Measurements from ENCODE around the gene TMEM258. TPM values are rescaled to one million over a fixed set of nuclear protein-coding genes. Genes with fewer than 3 reads are reported as not detected.

TMEM258 gene
- total and polyA plus RNA-seq, 10 of the 15 experiments (the other 5 are each of a cell fraction or from before 2014, with no cell fraction given), result 160 to 840 (median 326) TPM

DNA sequence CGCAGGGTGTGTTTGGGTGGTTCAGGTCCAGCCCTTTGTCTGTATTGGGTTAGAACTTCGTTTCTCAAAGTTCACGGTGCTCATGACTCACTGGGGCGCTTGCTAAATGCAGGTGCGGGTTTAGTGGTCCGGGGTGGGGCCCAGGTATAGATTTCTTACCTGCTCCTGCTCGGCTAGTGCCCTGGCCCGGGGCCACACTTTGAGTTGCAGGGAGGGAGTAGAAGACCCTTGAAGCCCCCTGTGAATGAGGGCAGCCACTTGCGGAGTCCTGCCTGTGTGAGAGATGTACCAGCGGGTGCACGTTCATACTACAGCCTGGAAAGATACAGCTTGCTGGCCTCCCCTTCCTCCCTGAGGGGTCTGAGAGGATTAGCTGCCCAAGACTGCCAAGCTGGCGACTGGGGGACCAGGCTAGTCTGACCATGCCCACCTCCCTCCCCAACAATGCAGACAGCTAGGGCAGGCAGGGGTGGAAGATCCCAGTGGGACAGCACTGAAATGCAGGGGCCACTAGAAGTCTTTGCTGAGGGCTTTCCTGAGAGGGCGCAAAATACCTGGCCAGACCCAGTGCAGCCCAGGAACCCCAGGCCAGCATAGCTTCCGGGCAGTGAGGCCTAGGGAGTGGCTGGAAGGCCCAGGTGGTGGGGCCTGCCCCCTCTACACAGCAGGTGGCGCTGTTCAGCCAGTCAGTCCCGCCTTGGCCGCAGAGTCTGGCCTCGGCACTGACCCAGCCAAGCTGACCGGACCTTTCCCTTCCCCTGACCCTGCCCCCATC is 45.0 kb downstream of the TMEM258 start (continued):
- TF ChIP-seq FOXK2 (IDR thresholded peaks at IDR 0.05) (no peak), SMC3 (IDR thresholded peaks at IDR 0.05; ENCODE audit: borderline replicate concordance, low read length) (peak; percentile 91), LARP7 (IDR thresholded peaks at IDR 0.05) (peak; percentile 51; the same call in 1 of the 2 replicates), HCFC1 (IDR thresholded peaks at IDR 0.05; ENCODE audit: low read length) (no peak), SP1 (IDR thresholded peaks at IDR 0.05; ENCODE audit: low read depth, low read length) (no peak), JUND (IDR thresholded peaks at IDR 0.05; ENCODE audit: low read depth, low read length) (no peak), YBX1 (IDR thresholded peaks at IDR 0.05) (no peak), CREB1 (IDR thresholded peaks at IDR 0.05; ENCODE audit: low read depth) (no peak), BHLHE40 (IDR thresholded peaks at IDR 0.05; ENCODE audit: borderline replicate concordance in 1 of 2, low read depth in 2 of 2, low read length in 1 of 2) (peak in 1 of 2 experiments; percentile 36; a peak in 1 of 4 replicates), HDAC2 (IDR thresholded peaks at IDR 0.05) (no peak), RAD21 (IDR thresholded peaks at IDR 0.05; ENCODE audit: insufficient read depth, low read depth, low read length) (peak; percentile 55), NRF1 (conservative IDR thresholded peaks at IDR 0.05; ENCODE audit: low read depth, low read length) (no peak), TAF1 (IDR thresholded peaks at IDR 0.05; ENCODE audit: borderline replicate concordance, low read depth, low read length) (no peak), WRNIP1 (IDR thresholded peaks at IDR 0.05; ENCODE audit: borderline replicate concordance, low read depth, low read length) (no peak), TCF3 (IDR thresholded peaks at IDR 0.05; ENCODE audit: borderline replicate concordance, insufficient read depth, low read depth, low read length) (peak; percentile 73; the same call in 1 of the 2 replicates), ZNF24 (IDR thresholded peaks at IDR 0.05) (no peak), NFYB (IDR thresholded peaks at IDR 0.05; ENCODE audit: insufficient read depth, low read depth, low read length) (no peak)
- TF ChIP-seq, protein P1, sequence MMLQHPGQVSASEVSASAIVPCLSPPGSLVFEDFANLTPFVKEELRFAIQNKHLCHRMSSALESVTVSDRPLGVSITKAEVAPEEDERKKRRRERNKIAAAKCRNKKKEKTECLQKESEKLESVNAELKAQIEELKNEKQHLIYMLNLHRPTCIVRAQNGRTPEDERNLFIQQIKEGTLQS (IDR thresholded peaks at IDR 0.05; ENCODE audit: borderline replicate concordance, extremely low read depth, low read depth, low read length), result no peak
- TF ChIP-seq, protein P2, sequence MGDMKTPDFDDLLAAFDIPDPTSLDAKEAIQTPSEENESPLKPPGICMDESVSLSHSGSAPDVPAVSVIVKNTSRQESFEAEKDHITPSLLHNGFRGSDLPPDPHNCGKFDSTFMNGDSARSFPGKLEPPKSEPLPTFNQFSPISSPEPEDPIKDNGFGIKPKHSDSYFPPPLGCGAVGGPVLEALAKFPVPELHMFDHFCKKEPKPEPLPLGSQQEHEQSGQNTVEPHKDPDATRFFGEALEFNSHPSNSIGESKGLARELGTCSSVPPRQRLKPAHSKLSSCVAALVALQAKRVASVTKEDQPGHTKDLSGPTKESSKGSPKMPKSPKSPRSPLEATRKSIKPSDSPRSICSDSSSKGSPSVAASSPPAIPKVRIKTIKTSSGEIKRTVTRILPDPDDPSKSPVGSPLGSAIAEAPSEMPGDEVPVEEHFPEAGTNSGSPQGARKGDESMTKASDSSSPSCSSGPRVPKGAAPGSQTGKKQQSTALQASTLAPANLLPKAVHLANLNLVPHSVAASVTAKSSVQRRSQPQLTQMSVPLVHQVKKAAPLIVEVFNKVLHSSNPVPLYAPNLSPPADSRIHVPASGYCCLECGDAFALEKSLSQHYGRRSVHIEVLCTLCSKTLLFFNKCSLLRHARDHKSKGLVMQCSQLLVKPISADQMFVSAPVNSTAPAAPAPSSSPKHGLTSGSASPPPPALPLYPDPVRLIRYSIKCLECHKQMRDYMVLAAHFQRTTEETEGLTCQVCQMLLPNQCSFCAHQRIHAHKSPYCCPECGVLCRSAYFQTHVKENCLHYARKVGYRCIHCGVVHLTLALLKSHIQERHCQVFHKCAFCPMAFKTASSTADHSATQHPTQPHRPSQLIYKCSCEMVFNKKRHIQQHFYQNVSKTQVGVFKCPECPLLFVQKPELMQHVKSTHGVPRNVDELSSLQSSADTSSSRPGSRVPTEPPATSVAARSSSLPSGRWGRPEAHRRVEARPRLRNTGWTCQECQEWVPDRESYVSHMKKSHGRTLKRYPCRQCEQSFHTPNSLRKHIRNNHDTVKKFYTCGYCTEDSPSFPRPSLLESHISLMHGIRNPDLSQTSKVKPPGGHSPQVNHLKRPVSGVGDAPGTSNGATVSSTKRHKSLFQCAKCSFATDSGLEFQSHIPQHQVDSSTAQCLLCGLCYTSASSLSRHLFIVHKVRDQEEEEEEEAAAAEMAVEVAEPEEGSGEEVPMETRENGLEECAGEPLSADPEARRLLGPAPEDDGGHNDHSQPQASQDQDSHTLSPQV (IDR thresholded peaks at IDR 0.05), result no peak
- TF ChIP-seq, protein P3, sequence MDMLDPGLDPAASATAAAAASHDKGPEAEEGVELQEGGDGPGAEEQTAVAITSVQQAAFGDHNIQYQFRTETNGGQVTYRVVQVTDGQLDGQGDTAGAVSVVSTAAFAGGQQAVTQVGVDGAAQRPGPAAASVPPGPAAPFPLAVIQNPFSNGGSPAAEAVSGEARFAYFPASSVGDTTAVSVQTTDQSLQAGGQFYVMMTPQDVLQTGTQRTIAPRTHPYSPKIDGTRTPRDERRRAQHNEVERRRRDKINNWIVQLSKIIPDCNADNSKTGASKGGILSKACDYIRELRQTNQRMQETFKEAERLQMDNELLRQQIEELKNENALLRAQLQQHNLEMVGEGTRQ (IDR thresholded peaks at IDR 0.05; ENCODE audit: borderline replicate concordance, low read depth, low read length), result no peak
- TF ChIP-seq, protein P4, sequence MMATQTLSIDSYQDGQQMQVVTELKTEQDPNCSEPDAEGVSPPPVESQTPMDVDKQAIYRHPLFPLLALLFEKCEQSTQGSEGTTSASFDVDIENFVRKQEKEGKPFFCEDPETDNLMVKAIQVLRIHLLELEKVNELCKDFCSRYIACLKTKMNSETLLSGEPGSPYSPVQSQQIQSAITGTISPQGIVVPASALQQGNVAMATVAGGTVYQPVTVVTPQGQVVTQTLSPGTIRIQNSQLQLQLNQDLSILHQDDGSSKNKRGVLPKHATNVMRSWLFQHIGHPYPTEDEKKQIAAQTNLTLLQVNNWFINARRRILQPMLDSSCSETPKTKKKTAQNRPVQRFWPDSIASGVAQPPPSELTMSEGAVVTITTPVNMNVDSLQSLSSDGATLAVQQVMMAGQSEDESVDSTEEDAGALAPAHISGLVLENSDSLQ (IDR thresholded peaks at IDR 0.05), result no peak

Data from GM12878 (cell line).